Neural progenitor cell (in vitro differentiated cells): ENCODE data around the gene DNAJC21. TPM values are rescaled to one million over a fixed set of nuclear protein-coding genes. Genes with fewer than 3 reads are reported as not detected.

Experiments used
- DNase-seq: peaks from one replicate; pipeline ENCODE4 v3.0.0-alpha.2; 2016; ENCODE audit warnings: low spot score
- H2AFZ ChIP-seq: fragments of 200-600 bp; sonication (generic); replicated peaks from 2 replicates; pipeline ENCODE4 v1.6.1; 2016; ENCODE audit warnings: antibody characterized with exemption
- H3F3A ChIP-seq: fragments of 200-600 bp; sonication (generic); 2 replicates; pipeline ENCODE4 v1.6.1; 2016; ENCODE audit warnings: antibody characterized with exemption, low read depth
- H3K27ac ChIP-seq: fragments of 200-600 bp; sonication (generic); 2 replicates; pipeline ENCODE4 v1.5.1; 2016; ENCODE audit warnings: mild to moderate bottlenecking
- H3K27me3 ChIP-seq: fragments of 200-600 bp; sonication (generic); 2 replicates; pipeline ENCODE4 v1.6.1; 2016; ENCODE audit warnings: mild to moderate bottlenecking, moderate library complexity
- H3K36me3 ChIP-seq: fragments of 200-600 bp; sonication (generic); 2 replicates; pipeline ENCODE4 v1.5.1; 2016
- H3K4me1 ChIP-seq: fragments of 200-600 bp; sonication (generic); 2 replicates; pipeline ENCODE4 v1.6.1; 2016; ENCODE audit warnings: mixed run types
- H3K4me2 ChIP-seq: fragments of 200-600 bp; sonication (generic); 2 replicates; pipeline ENCODE4 v1.6.1; 2016
- H3K4me3 ChIP-seq: fragments of 200-600 bp; sonication (generic); 2 replicates; pipeline ENCODE4 v1.5.1; 2016
- H3K79me2 ChIP-seq: fragments of 200-600 bp; sonication (generic); 2 replicates; pipeline ENCODE4 v1.6.1; 2016; ENCODE audit warnings: low read depth
- H3K9ac ChIP-seq: fragments of 200-600 bp; sonication (generic); 2 replicates; pipeline ENCODE4 v1.6.1; 2016
- H3K9me3 ChIP-seq: fragments of 200-600 bp; sonication (generic); 2 replicates; pipeline ENCODE4 v1.5.1; 2016; ENCODE audit warnings: low read depth
- H4K20me1 ChIP-seq: fragments of 200-600 bp; sonication (generic); 2 replicates; pipeline ENCODE4 v1.6.1; 2016; ENCODE audit warnings: low read depth
- H3K27ac Mint-ChIP-seq: 3 replicates; pipeline ENCODE4 v1.8.0; 2021; ENCODE audit warnings: mixed read lengths
- H3K27me3 Mint-ChIP-seq: 2 replicates; pipeline ENCODE4 v1.8.0; 2022; ENCODE audit warnings: low read depth, mild to moderate bottlenecking, inconsistent platforms, moderate library complexity, mixed read lengths; ENCODE audit not compliant: insufficient read depth
- H3K36me3 Mint-ChIP-seq: 3 replicates; pipeline ENCODE4 v1.8.0; 2021; ENCODE audit warnings: mixed read lengths
- H3K4me1 Mint-ChIP-seq: 3 replicates; pipeline ENCODE4 v1.8.0; 2021; ENCODE audit warnings: mixed read lengths
- H3K4me3 Mint-ChIP-seq: 3 replicates; pipeline ENCODE4 v1.8.0; 2021; ENCODE audit warnings: mild to moderate bottlenecking, moderate library complexity, mixed read lengths
- H3K9me3 Mint-ChIP-seq: 3 replicates; pipeline ENCODE4 v1.8.0; 2020; ENCODE audit warnings: mixed read lengths
- EZH2 ChIP-seq: fragments of 200-600 bp; sonication (generic); IDR thresholded peaks from 2 replicates; pipeline ENCODE4 v1.6.1; 2017; ENCODE audit warnings: antibody characterized with exemption, mild to moderate bottlenecking, moderate library complexity
- EZH2phosphoT487 ChIP-seq: fragments of 200-600 bp; sonication (generic); IDR thresholded peaks from 2 replicates; pipeline ENCODE4 v1.6.1; 2017; ENCODE audit warnings: antibody characterized with exemption
- total RNA-seq: library from RNA; depleted of rRNA; stranded (reverse); fragments of >200 nt; gene quantifications from 2 replicates; pipeline ENCODE4 v1.2.3, GENCODE V29; 2015; ENCODE audit warnings: low replicate concordance
- TF ChIP-seq, protein P1 (sequence below): fragments of 200-600 bp; sonication (generic); IDR thresholded peaks from 2 replicates; pipeline ENCODE4 v1.5.1; 2017; ENCODE audit warnings: antibody characterized with exemption, mild to moderate bottlenecking

Gene DNAJC21
- total RNA-seq, 1 donor from 2014 or later = 52.8 TPM

DNA sequence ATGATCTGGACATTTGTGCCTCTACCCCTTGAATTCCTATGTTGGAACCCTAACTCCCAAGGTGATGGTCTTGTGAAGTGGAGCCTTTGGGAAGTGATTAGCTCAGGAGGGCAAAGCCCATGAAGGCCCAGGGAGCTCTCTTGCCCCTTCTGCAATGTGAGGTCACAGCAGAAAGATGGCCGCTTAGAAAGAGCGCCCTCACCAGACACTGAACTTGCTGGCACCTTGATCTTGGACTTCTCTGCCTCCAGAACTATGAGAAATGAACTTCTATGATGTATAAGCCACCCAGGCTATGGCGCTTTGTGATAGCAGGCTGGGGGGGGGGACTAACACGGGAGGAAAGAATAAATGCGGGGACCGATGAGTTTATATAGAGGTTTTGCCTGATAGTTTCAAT lies 73.1 kb downstream of the DNAJC21 start:
- no peak for DNase-seq
- H3K9me3 ChIP-seq = no peaks in the 10 kb centered on the region

DNA sequence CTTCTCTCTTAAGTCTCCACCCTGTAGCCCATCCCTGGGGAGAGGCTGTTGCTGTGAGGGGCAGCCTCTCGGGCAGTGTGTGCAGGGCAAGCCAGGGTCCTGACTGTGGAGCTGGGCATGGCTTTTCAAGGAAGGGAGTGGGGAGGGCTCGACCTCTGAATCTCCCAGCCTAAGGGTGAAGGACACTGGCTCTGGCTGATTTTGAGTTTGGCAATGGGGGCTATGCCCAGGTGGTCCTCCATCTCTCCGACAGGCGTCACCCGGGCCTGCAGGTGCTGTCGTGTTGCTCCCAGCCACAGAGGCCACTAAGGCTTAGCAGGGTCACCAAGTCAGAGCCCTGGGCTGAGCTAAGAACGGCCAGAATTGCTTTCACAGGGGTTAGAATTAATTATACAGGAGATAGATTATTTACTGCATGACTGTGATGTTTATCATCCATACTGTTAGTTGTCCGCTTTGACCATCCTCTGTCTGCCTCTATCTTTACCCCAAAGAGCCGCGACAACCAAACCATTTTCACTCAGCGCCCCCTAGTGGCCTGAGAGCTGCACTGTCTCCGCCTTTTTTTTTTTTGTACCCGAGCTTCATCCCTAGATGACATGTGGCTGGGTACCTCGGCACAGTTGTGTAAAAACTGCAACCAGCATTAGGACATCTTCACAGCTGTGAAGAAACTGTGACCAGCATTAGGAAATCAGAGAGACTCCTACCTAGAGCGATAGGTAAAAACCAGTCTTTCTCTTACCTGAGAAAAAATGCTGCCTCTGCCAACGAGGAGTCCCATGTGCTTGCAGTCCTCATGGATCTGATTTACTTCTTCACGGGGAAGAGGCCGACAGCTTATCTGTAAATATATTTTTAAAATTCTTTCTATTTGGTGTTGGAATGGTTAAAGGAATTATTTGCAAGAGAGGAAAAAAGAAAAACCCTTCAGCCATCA lies 73.9 kb downstream of the DNAJC21 start:
- Histone ChIP-seq H2AFZ (peak overlapping the region; percentile 95), H4K20me1 (no peaks in the 10 kb centered on the region), H3K79me2 (no peaks in the 10 kb centered on the region), H3K9ac (no peak overlapping the region), H3K27ac (no peak overlapping the region), H3F3A (no peaks in the 10 kb centered on the region), H3K36me3 (no peaks in the 10 kb centered on the region), H3K4me2 (no peak overlapping the region), H3K9me3 (no peaks in the 10 kb centered on the region), H3K4me3 (no peak overlapping the region), H3K4me1 (no peaks in the 10 kb centered on the region), H3K27me3 (peaks cover 3% of the 10 kb centered on the region)
- Mint-ChIP-seq H3K4me1 (peaks cover 2% of the 10 kb centered on the region), H3K27ac (no peak overlapping the region), H3K36me3 (no peaks in the 10 kb centered on the region), H3K4me3 (no peak overlapping the region), H3K9me3 (no peaks in the 10 kb centered on the region), H3K27me3 (peaks cover 2% of the 10 kb centered on the region)
- DNase-seq = peak; percentile 83
- TF ChIP-seq, protein P1, sequence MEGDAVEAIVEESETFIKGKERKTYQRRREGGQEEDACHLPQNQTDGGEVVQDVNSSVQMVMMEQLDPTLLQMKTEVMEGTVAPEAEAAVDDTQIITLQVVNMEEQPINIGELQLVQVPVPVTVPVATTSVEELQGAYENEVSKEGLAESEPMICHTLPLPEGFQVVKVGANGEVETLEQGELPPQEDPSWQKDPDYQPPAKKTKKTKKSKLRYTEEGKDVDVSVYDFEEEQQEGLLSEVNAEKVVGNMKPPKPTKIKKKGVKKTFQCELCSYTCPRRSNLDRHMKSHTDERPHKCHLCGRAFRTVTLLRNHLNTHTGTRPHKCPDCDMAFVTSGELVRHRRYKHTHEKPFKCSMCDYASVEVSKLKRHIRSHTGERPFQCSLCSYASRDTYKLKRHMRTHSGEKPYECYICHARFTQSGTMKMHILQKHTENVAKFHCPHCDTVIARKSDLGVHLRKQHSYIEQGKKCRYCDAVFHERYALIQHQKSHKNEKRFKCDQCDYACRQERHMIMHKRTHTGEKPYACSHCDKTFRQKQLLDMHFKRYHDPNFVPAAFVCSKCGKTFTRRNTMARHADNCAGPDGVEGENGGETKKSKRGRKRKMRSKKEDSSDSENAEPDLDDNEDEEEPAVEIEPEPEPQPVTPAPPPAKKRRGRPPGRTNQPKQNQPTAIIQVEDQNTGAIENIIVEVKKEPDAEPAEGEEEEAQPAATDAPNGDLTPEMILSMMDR = peak; percentile 99
- no peak for TF ChIP-seq EZH2phosphoT487
- TF ChIP-seq EZH2 = no peak

More for the DNA sequence above, 73.1 kb downstream of the DNAJC21 start:
- Histone ChIP-seq H3K27me3 (peaks cover 3% of the 10 kb centered on the region), H3K79me2 (no peaks in the 10 kb centered on the region), H2AFZ (no peak overlapping the region), H3K4me1 (no peaks in the 10 kb centered on the region), H3K4me3 (no peak overlapping the region), H3F3A (no peaks in the 10 kb centered on the region), H3K9ac (no peak overlapping the region), H3K36me3 (no peaks in the 10 kb centered on the region), H3K4me2 (no peak overlapping the region), H4K20me1 (no peaks in the 10 kb centered on the region), H3K27ac (no peak overlapping the region)
- TF ChIP-seq EZH2phosphoT487 = no peak
- TF ChIP-seq EZH2 = no peak
- TF ChIP-seq, protein P1 = no peak
- Mint-ChIP-seq H3K27ac (no peak overlapping the region), H3K9me3 (no peaks in the 10 kb centered on the region), H3K4me1 (peaks cover 2% of the 10 kb centered on the region), H3K27me3 (peaks cover 2% of the 10 kb centered on the region), H3K36me3 (no peaks in the 10 kb centered on the region), H3K4me3 (no peak overlapping the region)

DNA sequence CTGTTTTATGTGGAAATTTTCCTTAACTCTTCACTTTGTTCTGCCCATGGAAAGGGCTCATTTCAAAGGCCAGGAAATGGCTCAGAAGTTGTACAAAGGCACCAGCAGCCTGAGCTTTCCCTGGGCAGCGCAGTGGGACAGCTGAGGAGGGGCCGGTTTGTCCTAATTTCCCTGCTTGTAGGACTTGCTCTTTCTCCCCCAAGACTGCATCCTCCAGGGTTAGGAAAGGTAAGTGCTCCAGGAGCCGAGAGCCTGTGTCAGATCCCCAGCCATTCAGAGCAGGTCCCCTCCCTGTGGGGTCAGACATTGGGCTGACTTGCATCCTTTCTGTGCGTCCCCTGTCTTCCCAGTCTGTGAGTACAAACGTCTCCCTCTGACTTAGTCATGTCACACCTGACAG lies 74.8 kb downstream of the DNAJC21 start:
- Mint-ChIP-seq H3K4me3 (no peak overlapping the region), H3K4me1 (peaks cover 3% of the 10 kb centered on the region), H3K9me3 (no peaks in the 10 kb centered on the region), H3K27ac (no peak overlapping the region), H3K27me3 (peaks cover 2% of the 10 kb centered on the region), H3K36me3 (no peaks in the 10 kb centered on the region)
- TF ChIP-seq, protein P1 = no peak
- no peak for TF ChIP-seq EZH2
- TF ChIP-seq EZH2phosphoT487 = no peak
- H3F3A ChIP-seq = no peaks in the 10 kb centered on the region
- DNase-seq = no peak
- H3K36me3 ChIP-seq = no peaks in the 10 kb centered on the region
- no peaks in the 10 kb centered on the region for H4K20me1 ChIP-seq
- H3K9ac ChIP-seq = no peak overlapping the region
- no peak overlapping the region for H3K4me2 ChIP-seq
- no peak overlapping the region for H3K27ac ChIP-seq
- H3K27me3 ChIP-seq = peaks cover 3% of the 10 kb centered on the region
- H3K4me1 ChIP-seq = no peaks in the 10 kb centered on the region
- no peaks in the 10 kb centered on the region for H3K79me2 ChIP-seq
- no peak overlapping the region for H3K4me3 ChIP-seq
- H2AFZ ChIP-seq = peak overlapping the region; percentile 95
- no peaks in the 10 kb centered on the region for H3K9me3 ChIP-seq
